ENCODE results near the gene KIAA1217. TPM values are rescaled to one million over a fixed set of nuclear protein-coding genes. Genes with fewer than 3 reads are reported as not detected.

The KIAA1217 gene
- polyA plus RNA-seq (2012; ENCODE audit: insufficient read length, low read depth): not detected

- TF ChIP-seq SIN3A (IDR thresholded peaks at IDR 0.05; ENCODE audit: borderline replicate concordance, insufficient read depth, low read length) (no peak), TAF1 (IDR thresholded peaks at IDR 0.05; ENCODE audit: borderline replicate concordance, insufficient read depth, low read length) (no peak), FOXP2 (optimal IDR thresholded peaks at IDR 0.05; ENCODE audit: borderline replicate concordance, extremely low read depth, extremely low read length, insufficient read depth) (no peak)
Observed at GRCh38 chr10:24208661-24209431, at the start of gene KIAA1217. TSS of gene KIAA1217 (plus strand) at chr10:24209138. CDS start at chr10:24209194, 56 bp downstream.

- TF ChIP-seq FOXP2 (optimal IDR thresholded peaks at IDR 0.05; ENCODE audit: borderline replicate concordance, extremely low read depth, extremely low read length, insufficient read depth): no peak
- no peak for TF ChIP-seq TAF1 (IDR thresholded peaks at IDR 0.05; ENCODE audit: borderline replicate concordance, insufficient read depth, low read length)
- no peak for TF ChIP-seq SIN3A (IDR thresholded peaks at IDR 0.05; ENCODE audit: borderline replicate concordance, insufficient read depth, low read length)
- no peak for TF ChIP-seq POLR2AphosphoS5 (IDR thresholded peaks at IDR 0.05; ENCODE audit: low read depth, low read length)
Observed at GRCh38 chr10:24162206-24162985, 46.5 kb upstream of the KIAA1217 start.

GRCh38 chr10:24163485-24163884 lies 45.5 kb upstream of the KIAA1217 start:
- TF ChIP-seq FOXP2 (optimal IDR thresholded peaks at IDR 0.05; ENCODE audit: borderline replicate concordance, extremely low read depth, extremely low read length, insufficient read depth) (no peak), TAF1 (IDR thresholded peaks at IDR 0.05; ENCODE audit: borderline replicate concordance, insufficient read depth, low read length) (no peak), SIN3A (IDR thresholded peaks at IDR 0.05; ENCODE audit: borderline replicate concordance, insufficient read depth, low read length) (no peak), REST (IDR thresholded peaks at IDR 0.05; ENCODE audit: insufficient read depth in 1 of 2, low read depth in 2 of 2, low read length in 2 of 2) (no peak), POLR2AphosphoS5 (IDR thresholded peaks at IDR 0.05; ENCODE audit: low read depth, low read length) (no peak)

GRCh38 chr10:24168258-24169170 lies 40.4 kb upstream of the KIAA1217 start:
- TF ChIP-seq POLR2AphosphoS5 (IDR thresholded peaks at IDR 0.05; ENCODE audit: low read depth, low read length) (no peak), REST (IDR thresholded peaks at IDR 0.05; ENCODE audit: insufficient read depth in 1 of 2, low read depth in 2 of 2, low read length in 2 of 2) (no peak), FOXP2 (optimal IDR thresholded peaks at IDR 0.05; ENCODE audit: borderline replicate concordance, extremely low read depth, extremely low read length, insufficient read depth) (no peak), SIN3A (IDR thresholded peaks at IDR 0.05; ENCODE audit: borderline replicate concordance, insufficient read depth, low read length) (no peak), TAF1 (IDR thresholded peaks at IDR 0.05; ENCODE audit: borderline replicate concordance, insufficient read depth, low read length) (no peak)

GRCh38 chr10:24170199-24170598 lies 38.7 kb upstream of the KIAA1217 start:
- TF ChIP-seq POLR2AphosphoS5 (IDR thresholded peaks at IDR 0.05; ENCODE audit: low read depth, low read length) (no peak), FOXP2 (optimal IDR thresholded peaks at IDR 0.05; ENCODE audit: borderline replicate concordance, extremely low read depth, extremely low read length, insufficient read depth) (no peak), REST (IDR thresholded peaks at IDR 0.05; ENCODE audit: insufficient read depth in 1 of 2, low read depth in 2 of 2, low read length in 2 of 2) (no peak), SIN3A (IDR thresholded peaks at IDR 0.05; ENCODE audit: borderline replicate concordance, insufficient read depth, low read length) (no peak), TAF1 (IDR thresholded peaks at IDR 0.05; ENCODE audit: borderline replicate concordance, insufficient read depth, low read length) (no peak)

All from PFSK-1 (cell line).